Measurements from ENCODE around the gene CADM4.
A peak's percentile ranks its signal among the peaks of the same experiment; 100 is the strongest.
"Not testable (repeated sequence)": the region's sequence is repeated elsewhere in the genome, so short reads cannot be mapped to it uniquely, and the experiment has no call there.

Gene CADM4

GRCh38 chr19:43639519-43640423, at the start of gene CADM4:
Gene CADM4, minus strand, starts transcription at chr19:43639850. Its CDS starts 60 bp downstream, at chr19:43639790.
- DNase-seq = no peak

GRCh38 chr19:43688059-43688701, 48.5 kb upstream of the CADM4 start:
- peak; percentile 72 for DNase-seq

GRCh38 chr19:43687660-43687997, 48.0 kb upstream of the CADM4 start:
- DNase-seq = no peak

GRCh38 chr19:43684326-43684725, 44.7 kb upstream of the CADM4 start:
- no peak for DNase-seq

- DNase-seq = no peak
These were observed 44.3 kb upstream of the CADM4 start for GRCh38 chr19:43683905-43684304.

- DNase-seq = no peak
These were observed 43.4 kb upstream of the CADM4 start for GRCh38 chr19:43682824-43683661.

- not testable (repeated sequence) for DNase-seq
These were observed 42.6 kb upstream of the CADM4 start for GRCh38 chr19:43682269-43682668.

- peak; percentile 71 for DNase-seq
These were observed 42.2 kb upstream of the CADM4 start for GRCh38 chr19:43681821-43682220.

GRCh38 chr19:43678512-43679261, 39.0 kb upstream of the CADM4 start:
- DNase-seq = no peak

- DNase-seq = no peak
These were observed 36.3 kb upstream of the CADM4 start for GRCh38 chr19:43675906-43676305.

GRCh38 chr19:43675269-43675879, 35.7 kb upstream of the CADM4 start:
- peak; percentile 73 for DNase-seq

- peak; percentile 85 for DNase-seq
These were observed 34.9 kb upstream of the CADM4 start for GRCh38 chr19:43674596-43674995.

- DNase-seq = peak; percentile 96
These were observed 34.5 kb upstream of the CADM4 start for GRCh38 chr19:43674183-43674582.

GRCh38 chr19:43673637-43674036, 34.0 kb upstream of the CADM4 start:
- no peak for DNase-seq

GRCh38 chr19:43672061-43672679, 32.5 kb upstream of the CADM4 start:
- DNase-seq = no peak

GRCh38 chr19:43668406-43669109, 28.9 kb upstream of the CADM4 start:
- peak; percentile 100 for DNase-seq

GRCh38 chr19:43667876-43668405, 28.3 kb upstream of the CADM4 start:
- no peak for DNase-seq

- no peak for DNase-seq
These were observed 27.7 kb upstream of the CADM4 start for GRCh38 chr19:43667126-43667875.

GRCh38 chr19:43664018-43664417, 24.4 kb upstream of the CADM4 start:
- DNase-seq = peak; percentile 86

GRCh38 chr19:43662487-43662886, 22.8 kb upstream of the CADM4 start:
- DNase-seq = no peak
